Cardiac fibroblast (primary cell): ENCODE data around the gene ARHGEF38.

Experiments
- DNase-seq, 2 donors: peaks; one replicate each; pipeline versions ENCODE4 v3.0.0 to v3.0.0-alpha.2; 2010; ENCODE audit warnings: low read depth in 2 of 2
- H3K4me3 ChIP-seq, 2 donors: replicated peaks in 1 of 2; 1 replicate in 1 of 2; 2 replicates in 1 of 2; pipeline ENCODE4 v1.5.1; 2011; ENCODE audit warnings: low read depth in 2 of 2, low read length in 2 of 2, mild to moderate bottlenecking in 2 of 2, moderate library complexity in 1 of 2
- TF ChIP-seq, protein P1 (sequence below): IDR thresholded peaks from one replicate; pipeline ENCODE4 v1.5.1; 2011; ENCODE audit warnings: low read depth, mild to moderate bottlenecking, low read length, inconsistent platforms

ARHGEF38 gene

DNA sequence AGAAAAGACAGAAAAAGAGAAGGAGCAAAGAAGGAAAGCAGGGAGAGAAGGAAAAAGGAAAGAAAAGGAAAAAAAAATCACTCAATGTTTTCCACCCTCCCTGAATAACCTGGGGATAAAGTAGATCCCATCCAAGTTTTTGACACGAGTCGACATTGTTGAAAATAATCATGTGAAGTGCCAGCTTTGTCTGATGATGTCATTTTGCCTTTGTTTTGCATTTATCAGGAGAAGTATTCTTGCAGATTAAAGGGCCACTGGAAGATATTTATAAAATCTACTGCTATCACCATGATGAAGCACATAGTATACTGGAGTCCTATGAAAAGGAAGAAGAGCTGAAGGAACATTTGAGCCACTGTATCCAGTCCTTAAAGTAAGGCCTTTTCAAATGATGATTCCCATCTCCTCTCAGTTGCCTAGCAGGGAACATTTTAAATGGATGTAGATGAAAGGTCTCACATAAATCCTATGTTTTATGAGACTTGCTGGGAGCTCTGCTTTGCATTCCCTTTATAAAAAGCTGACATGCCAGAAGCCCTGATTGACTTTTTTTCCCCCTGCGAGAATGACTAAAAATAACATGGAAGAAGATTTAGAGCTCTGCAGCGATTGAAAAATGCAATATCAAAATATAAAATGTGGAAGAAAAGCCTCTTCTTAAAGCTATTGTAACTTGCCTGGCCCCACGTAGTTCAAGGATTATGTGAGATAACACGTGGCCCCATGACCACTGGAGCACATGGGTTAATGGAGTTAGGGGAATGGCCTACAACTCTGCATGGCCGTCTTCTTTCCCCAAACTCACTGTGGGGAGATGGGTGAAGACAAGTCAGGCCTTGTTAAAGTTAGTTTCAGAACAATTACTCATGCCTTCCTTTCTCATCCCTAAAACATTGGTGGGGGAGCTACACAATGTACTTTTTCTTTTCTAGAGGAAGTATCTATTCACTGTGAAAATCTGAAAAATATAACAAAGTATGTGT is 78.5 kb downstream of the ARHGEF38 start:
- DNase-seq, result peak in 1 of 2 donors; percentile 6
- H3K4me3 ChIP-seq, result no peak overlapping the region
- TF ChIP-seq, protein P1, sequence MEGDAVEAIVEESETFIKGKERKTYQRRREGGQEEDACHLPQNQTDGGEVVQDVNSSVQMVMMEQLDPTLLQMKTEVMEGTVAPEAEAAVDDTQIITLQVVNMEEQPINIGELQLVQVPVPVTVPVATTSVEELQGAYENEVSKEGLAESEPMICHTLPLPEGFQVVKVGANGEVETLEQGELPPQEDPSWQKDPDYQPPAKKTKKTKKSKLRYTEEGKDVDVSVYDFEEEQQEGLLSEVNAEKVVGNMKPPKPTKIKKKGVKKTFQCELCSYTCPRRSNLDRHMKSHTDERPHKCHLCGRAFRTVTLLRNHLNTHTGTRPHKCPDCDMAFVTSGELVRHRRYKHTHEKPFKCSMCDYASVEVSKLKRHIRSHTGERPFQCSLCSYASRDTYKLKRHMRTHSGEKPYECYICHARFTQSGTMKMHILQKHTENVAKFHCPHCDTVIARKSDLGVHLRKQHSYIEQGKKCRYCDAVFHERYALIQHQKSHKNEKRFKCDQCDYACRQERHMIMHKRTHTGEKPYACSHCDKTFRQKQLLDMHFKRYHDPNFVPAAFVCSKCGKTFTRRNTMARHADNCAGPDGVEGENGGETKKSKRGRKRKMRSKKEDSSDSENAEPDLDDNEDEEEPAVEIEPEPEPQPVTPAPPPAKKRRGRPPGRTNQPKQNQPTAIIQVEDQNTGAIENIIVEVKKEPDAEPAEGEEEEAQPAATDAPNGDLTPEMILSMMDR, result no peak

DNA sequence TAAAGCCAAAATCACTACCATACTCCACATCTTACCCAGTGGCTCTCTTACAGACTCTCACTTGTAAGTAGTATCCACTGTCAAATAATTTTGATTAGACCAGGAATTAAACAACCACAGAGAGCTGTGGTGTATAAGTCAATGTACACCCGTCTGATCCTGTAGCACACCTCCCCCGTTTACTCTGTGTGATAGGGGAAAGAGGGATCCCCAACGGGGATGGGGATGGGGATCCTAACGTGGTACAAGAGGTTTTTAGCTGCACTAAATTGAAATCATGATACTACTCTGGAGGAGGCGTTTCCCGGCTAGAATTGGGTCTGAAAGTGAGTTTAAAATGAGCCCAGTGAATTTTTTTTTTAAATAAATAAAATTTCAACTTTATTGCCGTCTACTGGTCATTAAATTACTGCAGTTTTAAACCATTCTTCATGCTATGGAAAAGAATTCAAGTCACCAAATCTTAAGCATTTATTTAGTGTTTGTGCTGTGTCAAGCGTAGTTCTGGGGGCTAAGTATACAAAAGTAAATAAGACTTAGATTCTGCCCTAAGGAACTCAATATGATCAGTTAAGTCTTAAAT is 79.5 kb downstream of the ARHGEF38 start:
- DNase-seq, result peak in 1 of 2 donors; percentile 18
- TF ChIP-seq, protein P1, result no peak
- no peak overlapping the region for H3K4me3 ChIP-seq

DNA sequence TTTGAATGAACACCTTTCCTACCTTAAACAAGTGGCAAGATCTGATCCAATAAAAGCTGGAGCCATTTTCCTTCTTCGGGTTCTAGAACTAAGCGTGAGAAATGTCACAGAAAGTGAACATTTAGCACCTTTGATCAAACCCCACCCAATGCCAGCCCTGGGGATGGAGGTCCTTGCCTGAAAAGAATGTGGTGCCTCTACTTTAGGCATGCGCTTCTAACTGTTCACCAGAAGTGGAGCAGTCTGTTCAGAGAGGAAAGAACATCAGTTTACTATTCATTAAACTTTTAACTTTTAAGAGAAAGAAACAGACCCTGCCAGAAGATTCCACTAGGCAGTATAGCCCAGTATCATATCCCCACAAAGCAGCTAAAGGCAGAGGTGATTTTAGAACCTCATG is 80.2 kb downstream of the ARHGEF38 start:
- DNase-seq, result no peak
- H3K4me3 ChIP-seq, result no peak overlapping the region
- TF ChIP-seq, protein P1, result no peak

DNA sequence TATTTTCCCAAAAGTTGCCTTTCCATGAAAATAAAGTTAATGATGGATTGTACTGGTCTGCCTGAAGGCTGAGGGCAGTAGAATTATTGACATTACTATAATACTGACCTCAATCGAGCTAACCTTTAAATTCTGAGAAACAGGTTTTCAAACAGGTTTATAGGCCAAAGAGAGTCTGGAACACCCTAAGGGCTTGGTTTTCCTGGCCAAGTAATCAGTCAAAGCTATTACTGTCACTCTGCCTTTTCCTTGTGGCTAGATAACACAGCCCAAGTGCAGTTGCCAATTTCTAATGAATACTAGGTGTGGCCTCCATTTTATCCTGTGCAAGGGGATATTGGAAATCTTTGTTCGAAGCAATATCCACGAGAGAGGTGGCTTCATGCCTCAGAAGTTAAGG is 80.8 kb downstream of the ARHGEF38 start:
- no peak for DNase-seq
- no peak overlapping the region for H3K4me3 ChIP-seq
- TF ChIP-seq, protein P1, result no peak

DNA sequence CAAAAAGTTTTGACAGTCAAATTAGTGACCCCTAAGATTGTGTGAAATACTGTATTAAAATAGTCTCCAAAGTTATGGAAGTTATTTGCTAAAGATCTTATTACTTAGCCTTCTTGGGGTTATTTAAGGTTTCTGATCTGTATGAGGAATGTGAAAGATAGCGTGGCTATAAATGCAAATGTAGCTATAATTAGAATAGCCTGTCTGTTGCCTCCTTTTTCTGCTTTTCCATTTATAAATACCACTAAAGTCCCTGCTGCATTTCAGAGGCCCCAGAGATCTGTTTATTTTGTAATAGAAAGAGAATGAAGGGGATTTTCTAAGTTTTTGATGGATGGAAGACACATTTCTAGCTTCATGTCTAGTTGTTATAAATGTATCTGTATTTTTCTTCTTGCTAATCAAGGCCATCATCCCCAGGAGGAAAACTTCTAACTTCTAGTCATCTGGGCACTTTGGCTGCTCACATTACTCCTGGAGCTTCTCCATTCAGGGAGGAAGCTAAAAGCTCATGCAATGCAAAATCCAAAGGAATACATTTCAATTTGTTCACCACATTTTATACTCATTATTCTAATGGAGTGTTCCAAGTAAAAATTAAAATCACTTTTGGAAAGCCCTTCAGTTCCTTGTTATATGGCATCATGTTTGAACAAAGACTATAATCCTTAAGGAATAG is 82.1 kb downstream of the ARHGEF38 start:
- DNase-seq, result no peak
- TF ChIP-seq, protein P1, result no peak
- no peak overlapping the region for H3K4me3 ChIP-seq

DNA sequence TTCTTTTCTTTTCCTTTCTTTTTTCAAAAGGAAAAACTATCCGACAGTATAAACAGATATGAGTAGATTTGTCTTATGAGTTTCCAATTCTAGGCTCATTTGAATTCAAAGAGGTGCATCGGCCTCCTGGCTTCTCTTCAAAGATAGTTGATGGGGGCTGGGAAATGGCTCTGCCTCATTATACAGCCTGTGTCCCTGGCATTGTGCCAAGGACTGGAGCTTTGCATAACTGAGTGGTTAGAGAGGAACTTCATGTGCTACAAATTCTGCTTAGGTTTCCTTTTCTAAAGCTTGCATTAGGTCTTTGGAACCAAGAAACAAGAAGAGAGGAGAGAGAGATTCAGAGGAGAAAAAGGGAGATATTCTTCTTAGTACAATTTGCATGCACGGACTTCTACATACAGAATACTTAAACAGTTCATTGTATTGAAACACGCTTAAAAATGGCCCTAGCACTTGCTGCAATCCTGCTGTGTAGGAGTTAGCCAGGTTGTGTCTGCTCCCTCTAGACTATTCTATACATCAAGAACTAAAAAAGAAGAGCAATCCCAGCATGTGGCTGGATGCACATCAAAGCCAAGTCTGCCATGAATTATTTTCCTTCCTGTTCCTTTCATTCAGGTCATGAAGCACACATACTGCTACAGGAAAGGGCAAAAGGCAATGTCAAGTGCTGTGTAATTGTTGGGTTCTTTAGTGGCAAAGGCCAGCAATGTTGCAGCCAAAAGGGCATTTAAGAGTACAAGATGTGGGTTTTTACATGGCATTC is 85.2 kb downstream of the ARHGEF38 start:
- H3K4me3 ChIP-seq, result no peak overlapping the region
- TF ChIP-seq, protein P1, result no peak
- peak; percentile 43 to 57 for DNase-seq
